Trophoblast cell (in vitro differentiated cells and primary cell): ENCODE measurements around the gene FAM163A.

ENCODE experiments used
- DNase-seq, 2 donors: peaks; one replicate each; pipeline ENCODE4 v3.0.0-alpha.2; 2016
- H2AFZ ChIP-seq: 2 replicates; pipeline ENCODE4 v1.6.1; 2013; ENCODE audit warnings: low read length, moderate library complexity, mild to moderate bottlenecking; ENCODE audit not compliant: insufficient read depth, poor library complexity
- H2AK5ac ChIP-seq: 2 replicates; pipeline ENCODE4 v1.6.1; 2013; ENCODE audit warnings: mild to moderate bottlenecking, low read length
- H2BK120ac ChIP-seq: 2 replicates; pipeline ENCODE4 v1.6.1; 2013; ENCODE audit warnings: low read length, mild to moderate bottlenecking, moderate library complexity; ENCODE audit not compliant: insufficient read depth, poor library complexity
- H2BK12ac ChIP-seq: 2 replicates; pipeline ENCODE4 v1.6.1; 2013; ENCODE audit warnings: mild to moderate bottlenecking, low read length, moderate library complexity
- H2BK5ac ChIP-seq: 2 replicates; pipeline ENCODE4 v1.6.1; 2013; ENCODE audit warnings: low read length, low read depth, moderate library complexity, mild to moderate bottlenecking; ENCODE audit not compliant: poor library complexity
- H3K14ac ChIP-seq: 2 replicates; pipeline ENCODE4 v1.6.1; 2013; ENCODE audit warnings: mild to moderate bottlenecking, low read length
- H3K18ac ChIP-seq: 2 replicates; pipeline ENCODE4 v1.6.1; 2013; ENCODE audit warnings: mild to moderate bottlenecking, low read length
- H3K23ac ChIP-seq: 2 replicates; pipeline ENCODE4 v1.6.1; 2013; ENCODE audit warnings: low read length
- H3K27ac ChIP-seq: 2 replicates; pipeline ENCODE4 v1.5.1; 2013; ENCODE audit warnings: low read depth, mild to moderate bottlenecking, inconsistent platforms, low read length, moderate library complexity
- H3K27me3 ChIP-seq: 2 replicates; pipeline ENCODE4 v1.6.1; 2013; ENCODE audit warnings: inconsistent platforms, mild to moderate bottlenecking, low read length, moderate library complexity; ENCODE audit not compliant: insufficient read depth
- H3K36me3 ChIP-seq, 2 experiments: 1 replicate in 1 of 2; 2 replicates in 1 of 2; pipeline ENCODE4 v1.6.1; 2013; ENCODE audit warnings: low read length in 2 of 2, mild to moderate bottlenecking in 2 of 2, moderate library complexity in 1 of 2; ENCODE audit not compliant: insufficient read depth in 2 of 2, control insufficient read depth in 1 of 2
- H3K4ac ChIP-seq: 2 replicates; pipeline ENCODE4 v1.6.1; 2013; ENCODE audit warnings: low read depth, mild to moderate bottlenecking, low read length, moderate library complexity
- H3K4me1 ChIP-seq, 2 experiments: 1 replicate in 1 of 2; 2 replicates in 1 of 2; pipeline ENCODE4 v1.6.1; 2013; ENCODE audit warnings: low read length in 2 of 2, mild to moderate bottlenecking in 2 of 2, moderate library complexity in 1 of 2; ENCODE audit not compliant: insufficient read depth in 2 of 2, control insufficient read depth in 1 of 2
- H3K4me2 ChIP-seq: 2 replicates; pipeline ENCODE4 v1.6.1; 2013; ENCODE audit warnings: inconsistent platforms, mild to moderate bottlenecking, low read length, moderate library complexity
- H3K4me3 ChIP-seq: 2 replicates; pipeline ENCODE4 v1.5.1; 2013; ENCODE audit warnings: mild to moderate bottlenecking, low read depth, low read length, inconsistent platforms
- H3K79me1 ChIP-seq: one replicate; pipeline ENCODE4 v1.6.1; 2013; ENCODE audit warnings: low read length
- H3K79me2 ChIP-seq: 2 replicates; pipeline ENCODE4 v1.6.1; 2013; ENCODE audit warnings: low read length, mild to moderate bottlenecking; ENCODE audit not compliant: control insufficient read depth, insufficient read depth, poor library complexity
- H3K9ac ChIP-seq: 2 replicates; pipeline ENCODE4 v1.6.1; 2013; ENCODE audit warnings: mild to moderate bottlenecking, low read length
- H3K9me3 ChIP-seq: 2 replicates; pipeline ENCODE4 v1.6.1; 2013; ENCODE audit warnings: low read depth, mild to moderate bottlenecking, control low read depth, inconsistent platforms, low read length; ENCODE audit not compliant: insufficient read depth
- H4K12ac ChIP-seq: 2 replicates; pipeline ENCODE4 v1.6.1; 2013; ENCODE audit warnings: low read depth, mild to moderate bottlenecking, low read length, moderate library complexity
- H4K8ac ChIP-seq: 2 replicates; pipeline ENCODE4 v1.6.1; 2013; ENCODE audit warnings: low read depth, mild to moderate bottlenecking, low read length, moderate library complexity
- H4K91ac ChIP-seq: one replicate; pipeline ENCODE4 v1.6.1; 2013; ENCODE audit warnings: low read depth, mild to moderate bottlenecking, low read length, moderate library complexity
- WGBS: extraction: QIAGEN DNeasy Blood & Tissue Kit; methylation state at CpG from one replicate; pipeline ENCODE4 v1.1.7; 2013; ENCODE audit warnings: missing lambda C conversion rate; ENCODE audit not compliant: insufficient read length, insufficient coverage; ENCODE audit errors: extremely low coverage; 5-methylcytosine and 5-hydroxymethylcytosine counted together

FAM163A gene

GRCh38 chr1:179825798-179826460, 82.8 kb downstream of the FAM163A start:
- H3K4me2 ChIP-seq: no peak overlapping the region
- no peak overlapping the region for H3K27ac ChIP-seq
- no peak overlapping the region for H4K8ac ChIP-seq
- no peak overlapping the region for H2BK5ac ChIP-seq
- no peak overlapping the region for H3K23ac ChIP-seq
- H2AFZ ChIP-seq: no peak overlapping the region
- no peaks in the 10 kb centered on the region for H3K4me1 ChIP-seq
- H4K91ac ChIP-seq: no peak overlapping the region
- H3K36me3 ChIP-seq: no peaks in the 10 kb centered on the region
- no peak overlapping the region for H2BK120ac ChIP-seq
- no peak overlapping the region for H3K4me3 ChIP-seq
- H3K27me3 ChIP-seq: no peaks in the 10 kb centered on the region
- H3K79me1 ChIP-seq: no peaks in the 10 kb centered on the region
- WGBS: no CpG with 5 or more reads among the region's 13 CpGs
- no peak overlapping the region for H3K4ac ChIP-seq
- no peak overlapping the region for H2BK12ac ChIP-seq
- no peak overlapping the region for H2AK5ac ChIP-seq
- H3K9me3 ChIP-seq: no peaks in the 10 kb centered on the region
- no peak overlapping the region for H3K14ac ChIP-seq
- no peak overlapping the region for H4K12ac ChIP-seq
- no peak for DNase-seq
- no peak overlapping the region for H3K9ac ChIP-seq
- H3K18ac ChIP-seq: no peak overlapping the region
- no peaks in the 10 kb centered on the region for H3K79me2 ChIP-seq

- no peak overlapping the region for H2AFZ ChIP-seq
- H3K4me2 ChIP-seq: no peak overlapping the region
- no peak overlapping the region for H3K14ac ChIP-seq
- H2AK5ac ChIP-seq: no peak overlapping the region
- H2BK12ac ChIP-seq: no peak overlapping the region
- H2BK120ac ChIP-seq: no peak overlapping the region
- H4K91ac ChIP-seq: no peak overlapping the region
- DNase-seq: no peak
- no peak overlapping the region for H3K18ac ChIP-seq
- no peaks in the 10 kb centered on the region for H3K79me2 ChIP-seq
- no peak overlapping the region for H3K9ac ChIP-seq
- no peak overlapping the region for H3K27ac ChIP-seq
- H3K36me3 ChIP-seq: no peaks in the 10 kb centered on the region
- H3K4ac ChIP-seq: no peak overlapping the region
- no peak overlapping the region for H3K23ac ChIP-seq
- H3K9me3 ChIP-seq: no peaks in the 10 kb centered on the region
- no peaks in the 10 kb centered on the region for H3K79me1 ChIP-seq
- H4K8ac ChIP-seq: no peak overlapping the region
- no peaks in the 10 kb centered on the region for H3K27me3 ChIP-seq
- H4K12ac ChIP-seq: no peak overlapping the region
- no peak overlapping the region for H3K4me3 ChIP-seq
- WGBS: no CpG with 5 or more reads among the region's 7 CpGs
- H2BK5ac ChIP-seq: no peak overlapping the region
- H3K4me1 ChIP-seq: no peaks in the 10 kb centered on the region
Measured at GRCh38 chr1:179826626-179827280, 83.7 kb downstream of the FAM163A start.

GRCh38 chr1:179828554-179829110, 85.5 kb downstream of the FAM163A start:
- Histone ChIP-seq H2BK120ac (no peak overlapping the region), H3K4ac (no peak overlapping the region), H3K79me2 (no peaks in the 10 kb centered on the region), H3K18ac (no peak overlapping the region), H3K23ac (no peak overlapping the region), H3K4me1 (no peaks in the 10 kb centered on the region), H4K12ac (no peak overlapping the region), H3K27me3 (no peaks in the 10 kb centered on the region), H2AFZ (no peak overlapping the region), H3K9ac (no peak overlapping the region), H3K27ac (no peak overlapping the region), H3K79me1 (no peaks in the 10 kb centered on the region), H3K36me3 (no peaks in the 10 kb centered on the region), H3K4me3 (no peak overlapping the region), H3K14ac (no peak overlapping the region), H4K91ac (no peak overlapping the region), H2AK5ac (no peak overlapping the region), H2BK12ac (no peak overlapping the region), H4K8ac (no peak overlapping the region), H3K9me3 (no peaks in the 10 kb centered on the region), H3K4me2 (no peak overlapping the region), H2BK5ac (no peak overlapping the region)
- no CpG with 5 or more reads among the region's 9 CpGs for WGBS
- DNase-seq: no peak

GRCh38 chr1:179831225-179831624, 88.1 kb downstream of the FAM163A start:
- H3K4ac ChIP-seq: no peak overlapping the region
- no peaks in the 10 kb centered on the region for H3K9me3 ChIP-seq
- H4K8ac ChIP-seq: no peak overlapping the region
- H3K9ac ChIP-seq: no peak overlapping the region
- no CpG with 5 or more reads among the region's 3 CpGs for WGBS
- DNase-seq: no peak
- H3K79me2 ChIP-seq: no peaks in the 10 kb centered on the region
- no peak overlapping the region for H2BK12ac ChIP-seq
- no peak overlapping the region for H3K27ac ChIP-seq
- H3K79me1 ChIP-seq: no peaks in the 10 kb centered on the region
- no peak overlapping the region for H3K14ac ChIP-seq
- no peak overlapping the region for H2BK120ac ChIP-seq
- no peak overlapping the region for H4K12ac ChIP-seq
- H3K4me1 ChIP-seq: no peaks in the 10 kb centered on the region
- no peak overlapping the region for H3K23ac ChIP-seq
- no peak overlapping the region for H2AK5ac ChIP-seq
- peaks cover 0 to 2% of the 10 kb centered on the region in 2 experiments for H3K36me3 ChIP-seq
- H3K4me2 ChIP-seq: no peak overlapping the region
- no peak overlapping the region for H3K4me3 ChIP-seq
- H3K18ac ChIP-seq: no peak overlapping the region
- no peak overlapping the region for H2AFZ ChIP-seq
- H3K27me3 ChIP-seq: no peaks in the 10 kb centered on the region
- H4K91ac ChIP-seq: no peak overlapping the region
- no peak overlapping the region for H2BK5ac ChIP-seq
